OCI-LY3 (cell line): ENCODE results near the gene DDIAS.

Experiments
- H2AFZ ChIP-seq: fragments of 200-600, 300-600 bp; shearing (Covaris generic); 2 replicates; pipeline ENCODE4 v1.6.0; 2014; ENCODE audit warnings: antibody characterized with exemption, low read depth, low read length
- H3K27ac ChIP-seq: fragments of 200-600, 300-600 bp; sonication (generic); 2 replicates; pipeline ENCODE4 v1.5.1; 2014; ENCODE audit warnings: mild to moderate bottlenecking, low read length, moderate library complexity, mixed read lengths
- H3K27me3 ChIP-seq: fragments of 200-600, 300-600 bp; sonication (generic); 2 replicates; pipeline ENCODE4 v1.6.1; 2014; ENCODE audit warnings: low read depth, low read length, mixed read lengths
- H3K36me3 ChIP-seq: fragments of 200-600, 300-600 bp; sonication (generic); replicated peaks from 2 replicates; pipeline ENCODE3; 2014; ENCODE audit warnings: low read depth, low read length, mixed read lengths
- H3K4me1 ChIP-seq: fragments of 300-600, 200-600 bp; sonication (generic); 2 replicates; pipeline ENCODE4 v1.6.1; 2014; ENCODE audit warnings: low read length, mixed read lengths
- H3K4me2 ChIP-seq: fragments of 200-600, 300-600 bp; sonication (generic); 2 replicates; pipeline ENCODE4 v1.6.1; 2014; ENCODE audit warnings: low read length, mixed read lengths
- H3K4me3 ChIP-seq: fragments of 300-600, 200-600 bp; sonication (generic); 2 replicates; pipeline ENCODE4 v1.5.1; 2014; ENCODE audit warnings: antibody characterized with exemption, mild to moderate bottlenecking, low read length, moderate library complexity
- H3K79me2 ChIP-seq: fragments of 300-600, 200-600 bp; shearing (Covaris generic); 2 replicates; pipeline ENCODE4 v1.6.1; 2014; ENCODE audit warnings: mild to moderate bottlenecking, low read length, mixed read lengths
- H3K9ac ChIP-seq: fragments of 300-600, 200-600 bp; shearing (Covaris generic); 2 replicates; pipeline ENCODE4 v1.6.0; 2014; ENCODE audit warnings: mild to moderate bottlenecking, low read length, moderate library complexity
- H3K9me3 ChIP-seq: fragments of 200-600, 300-600 bp; shearing (Covaris generic); 2 replicates; pipeline ENCODE4 v1.6.1; 2014; ENCODE audit warnings: low read length, mixed read lengths; ENCODE audit not compliant: insufficient read depth
- H4K20me1 ChIP-seq: fragments of 200-600, 300-600 bp; sonication (generic); 2 replicates; pipeline ENCODE4 v1.6.1; 2016; ENCODE audit warnings: low read length, mixed read lengths; ENCODE audit not compliant: insufficient read depth
- CTCF ChIP-seq: fragments of 200-600, 300-600 bp; sonication (generic); IDR thresholded peaks from 2 replicates; pipeline ENCODE4 v1.5.1; 2014; ENCODE audit warnings: antibody characterized with exemption, low read length, low read depth
- EZH2phosphoT487 ChIP-seq: fragments of 200-600 bp; shearing (Covaris generic); IDR thresholded peaks from 2 replicates; pipeline ENCODE4 v1.6.1; 2018; ENCODE audit warnings: antibody characterized with exemption, mixed run types, low read depth

The DDIAS gene

GRCh38 chr11:82862379-82862778, 39.2 kb upstream of the DDIAS start:
- peaks cover 3% of the 10 kb centered on the region; the same call in 1 of the 2 replicates for H4K20me1 ChIP-seq
- H3K27ac ChIP-seq, result no peak overlapping the region
- no peak overlapping the region for H3K4me3 ChIP-seq
- H3K79me2 ChIP-seq, result no peaks in the 10 kb centered on the region; the same call in 1 of the 2 replicates
- H3K4me2 ChIP-seq, result no peak overlapping the region
- TF ChIP-seq EZH2phosphoT487 (no peak), CTCF (no peak)
- H3K4me1 ChIP-seq, result peaks cover 12% of the 10 kb centered on the region
- no peak overlapping the region for H2AFZ ChIP-seq
- H3K36me3 ChIP-seq, result peaks cover 1% of the 10 kb centered on the region
- H3K9me3 ChIP-seq, result no peaks in the 10 kb centered on the region
- H3K9ac ChIP-seq, result no peak overlapping the region
- H3K27me3 ChIP-seq, result no peaks in the 10 kb centered on the region

DNA sequence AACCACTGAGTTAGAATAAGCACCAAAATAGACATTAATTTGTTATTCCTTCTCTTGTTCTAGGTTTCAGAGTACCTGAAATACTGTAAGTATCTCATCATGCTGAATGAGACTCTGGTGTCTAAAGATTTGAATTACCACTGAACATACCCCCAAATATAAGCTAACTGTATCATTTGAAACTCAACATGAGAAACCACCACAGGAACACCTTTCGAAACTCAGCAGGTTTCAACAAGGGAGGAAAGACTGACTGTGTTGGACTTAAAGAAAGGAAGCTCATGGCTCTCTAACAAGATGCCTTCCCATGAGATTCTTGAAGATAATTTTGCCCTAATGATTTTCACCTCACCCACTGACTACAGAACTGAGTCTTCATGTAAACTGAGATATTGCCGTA, 38.3 kb upstream of the DDIAS start:
- no peak overlapping the region for H2AFZ ChIP-seq
- H3K4me1 ChIP-seq, result peaks cover 15% of the 10 kb centered on the region
- H3K27me3 ChIP-seq, result no peaks in the 10 kb centered on the region
- H3K4me3 ChIP-seq, result no peak overlapping the region
- H3K27ac ChIP-seq, result no peak overlapping the region
- no peaks in the 10 kb centered on the region; the same call in 1 of the 2 replicates for H3K79me2 ChIP-seq
- H4K20me1 ChIP-seq, result peaks cover 3% of the 10 kb centered on the region; the same call in 1 of the 2 replicates
- no peaks in the 10 kb centered on the region for H3K36me3 ChIP-seq
- no peak overlapping the region for H3K9ac ChIP-seq
- H3K9me3 ChIP-seq, result no peaks in the 10 kb centered on the region
- no peak overlapping the region for H3K4me2 ChIP-seq
- TF ChIP-seq CTCF (no peak), EZH2phosphoT487 (no peak)

DNA sequence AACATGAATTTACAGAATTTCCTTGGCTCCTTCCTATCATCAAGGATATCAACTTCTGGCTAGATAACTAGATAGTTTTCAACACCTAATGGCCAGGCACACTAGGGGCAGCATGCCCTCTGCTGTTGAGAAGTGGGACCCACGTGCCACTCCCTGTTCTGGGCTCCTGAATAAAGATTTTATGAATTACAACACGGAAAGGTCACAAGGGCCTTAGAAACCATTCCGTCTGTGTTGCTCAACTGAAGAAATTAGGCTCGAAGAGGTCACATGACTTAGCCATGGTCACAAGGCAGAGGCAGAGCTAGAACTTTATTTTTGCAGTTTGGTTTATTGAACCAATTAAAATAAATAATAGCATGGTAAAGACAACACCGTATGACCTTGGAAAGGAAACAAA, 37.3 kb upstream of the DDIAS start:
- no peak overlapping the region for H3K4me3 ChIP-seq
- TF ChIP-seq CTCF (peak; percentile 93), EZH2phosphoT487 (no peak)
- H3K36me3 ChIP-seq, result no peaks in the 10 kb centered on the region
- H3K79me2 ChIP-seq, result no peaks in the 10 kb centered on the region; the same call in 1 of the 2 replicates
- H3K27me3 ChIP-seq, result no peaks in the 10 kb centered on the region
- H2AFZ ChIP-seq, result no peak overlapping the region
- H3K9ac ChIP-seq, result no peak overlapping the region
- H4K20me1 ChIP-seq, result peaks cover 3% of the 10 kb centered on the region; the same call in 1 of the 2 replicates
- H3K9me3 ChIP-seq, result no peaks in the 10 kb centered on the region
- no peak overlapping the region for H3K27ac ChIP-seq
- peak overlapping the region; percentile 31 for H3K4me2 ChIP-seq
- H3K4me1 ChIP-seq, result peaks cover 15% of the 10 kb centered on the region

DNA sequence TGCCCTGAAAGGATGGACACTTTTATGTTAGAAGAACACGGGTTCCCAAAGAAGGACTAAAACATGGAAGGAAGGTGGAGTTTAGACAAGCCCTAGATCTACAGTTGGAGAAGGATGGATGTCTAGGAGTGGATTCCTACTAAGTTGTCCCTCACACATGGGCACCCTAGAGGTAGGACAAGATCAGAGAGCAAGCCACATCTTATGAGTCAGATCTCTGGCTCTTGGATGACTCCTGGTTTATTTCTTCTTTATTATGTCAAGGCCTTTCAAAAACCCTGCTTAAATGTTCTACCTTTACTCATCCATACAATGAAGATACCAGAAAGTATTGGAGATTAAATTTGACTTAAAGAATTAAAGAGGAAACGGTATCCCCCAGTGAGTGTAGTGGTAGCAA, 35.7 kb upstream of the DDIAS start:
- peaks cover 15% of the 10 kb centered on the region for H3K4me1 ChIP-seq
- H2AFZ ChIP-seq, result no peak overlapping the region
- H3K4me2 ChIP-seq, result no peak overlapping the region
- no peaks in the 10 kb centered on the region for H3K9me3 ChIP-seq
- H3K27me3 ChIP-seq, result no peaks in the 10 kb centered on the region
- TF ChIP-seq EZH2phosphoT487 (no peak), CTCF (no peak)
- no peak overlapping the region for H3K9ac ChIP-seq
- H3K79me2 ChIP-seq, result no peaks in the 10 kb centered on the region; the same call in 1 of the 2 replicates
- peaks cover 3% of the 10 kb centered on the region; the same call in 1 of the 2 replicates for H4K20me1 ChIP-seq
- H3K27ac ChIP-seq, result no peak overlapping the region
- no peaks in the 10 kb centered on the region for H3K36me3 ChIP-seq
- H3K4me3 ChIP-seq, result no peak overlapping the region
